Measurements from ENCODE around the gene SYF2. TPM values are rescaled to one million over a fixed set of nuclear protein-coding genes. Genes with fewer than 3 reads are reported as not detected.

SYF2 gene
- polyA plus RNA-seq, 3 donors, result 32.0 to 52.9 (median 45.1) TPM

DNA sequence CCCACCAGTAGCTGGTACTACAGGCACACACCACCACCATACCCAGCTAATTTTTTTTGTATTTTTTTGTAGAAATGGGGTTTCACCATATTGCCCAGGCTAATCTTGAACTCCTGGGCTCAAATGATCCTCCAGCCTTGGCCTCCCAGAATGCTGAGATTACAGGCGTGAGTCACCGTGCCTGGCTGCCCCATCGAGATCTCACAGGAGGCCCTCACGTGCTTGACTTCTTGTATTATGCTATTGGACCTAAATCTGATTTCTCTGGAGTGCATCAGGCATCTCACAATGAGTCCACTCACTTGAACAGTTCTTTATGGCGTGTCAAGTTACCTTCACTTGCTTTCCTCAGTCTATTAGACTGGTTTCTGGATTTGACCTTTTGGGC, 24.3 kb upstream of the SYF2 start:
- Histone ChIP-seq H2AFZ (ENCODE audit: insufficient read depth, low read depth, low read length, poor library complexity, severe bottlenecking) (no peak overlapping the region), H3K27ac (ENCODE audit: low read depth in 1 of 2, low read length in 2 of 2) (no peak overlapping the region), H3K4me3 (replicated peaks in 1 of 3; ENCODE audit: low read depth in 2 of 3, low read length in 3 of 3) (no peak overlapping the region), H3K9me3 (replicated peaks in 1 of 2; ENCODE audit: control insufficient read depth in 1 of 2, insufficient read depth in 1 of 2, low read length in 2 of 2) (no peaks in the 10 kb centered on the region), H3K36me3 (replicated peaks in 1 of 2; ENCODE audit: control insufficient read depth in 1 of 2, insufficient read depth in 2 of 2, low read length in 2 of 2) (peaks cover 0 to 5% of the 10 kb centered on the region in 2 donors), H3K79me2 (ENCODE audit: insufficient read depth, low read length) (peaks cover 3% of the 10 kb centered on the region), H4K20me1 (ENCODE audit: insufficient read depth, low read length) (peaks cover 82% of the 10 kb centered on the region), H3K4me1 (ENCODE audit: control insufficient read depth in 1 of 2, insufficient read depth in 2 of 2, low read length in 2 of 2) (peaks cover 10 to 18% of the 10 kb centered on the region in 2 donors), H3K9ac (ENCODE audit: insufficient read depth, low read length, poor library complexity, severe bottlenecking) (no peak overlapping the region), H3K4me2 (replicated peaks; ENCODE audit: extremely low read depth, low read length, poor library complexity, severe bottlenecking) (no peak overlapping the region), H3K27me3 (ENCODE audit: control insufficient read depth in 2 of 2, insufficient read depth in 2 of 2, low read length in 2 of 2) (no peaks in the 10 kb centered on the region)
- Mint-ChIP-seq H3K4me1 (peaks cover 16% of the 10 kb centered on the region), H3K4me3 (no peak overlapping the region), H3K36me3 (peaks cover 4 to 5% of the 10 kb centered on the region in 2 donors), H3K9me3 (no peaks in the 10 kb centered on the region), H3K27ac (no peak overlapping the region), H3K27me3 (ENCODE audit: low read depth in 3 of 3) (peaks cover 0 to 4% (median 0%) of the 10 kb centered on the region in 3 donors)
- DNase-seq, result peak in 1 of 3 donors; percentile 1
- no peak for TF ChIP-seq CTCF (IDR thresholded peaks at IDR 0.05)
- intact Hi-C loops (cut with micrococcal nuclease), result no loop called here
- 100% methylated on average over 5 of the region's 5 CpGs for WGBS (ENCODE audit: insufficient coverage)

GRCh38 chr1:25255706-25256577, 23.6 kb upstream of the SYF2 start:
- peak in 1 of 3 donors; percentile 1 for DNase-seq
- H3K4me3 ChIP-seq (replicated peaks in 1 of 3; ENCODE audit: low read depth in 2 of 3, low read length in 3 of 3), result no peak overlapping the region
- no peak overlapping the region for H3K9ac ChIP-seq (ENCODE audit: insufficient read depth, low read length, poor library complexity, severe bottlenecking)
- H3K36me3 ChIP-seq (replicated peaks in 1 of 2; ENCODE audit: control insufficient read depth in 1 of 2, insufficient read depth in 2 of 2, low read length in 2 of 2), result peaks cover 0 to 5% of the 10 kb centered on the region in 2 donors
- H2AFZ ChIP-seq (ENCODE audit: insufficient read depth, low read depth, low read length, poor library complexity, severe bottlenecking), result no peak overlapping the region
- Mint-ChIP-seq H3K4me1 (peaks cover 15% of the 10 kb centered on the region), H3K9me3 (no peaks in the 10 kb centered on the region), H3K36me3 (peaks cover 4 to 5% of the 10 kb centered on the region in 2 donors), H3K27me3 (ENCODE audit: low read depth in 3 of 3) (peaks cover 0 to 4% (median 0%) of the 10 kb centered on the region in 3 donors), H3K4me3 (no peak overlapping the region), H3K27ac (no peak overlapping the region)
- WGBS (ENCODE audit: insufficient coverage), result 100% methylated on average over 8 of the region's 18 CpGs
- H3K27ac ChIP-seq (ENCODE audit: low read depth in 1 of 2, low read length in 2 of 2), result no peak overlapping the region
- no peak overlapping the region for H3K4me2 ChIP-seq (replicated peaks; ENCODE audit: extremely low read depth, low read length, poor library complexity, severe bottlenecking)
- no peaks in the 10 kb centered on the region for H3K9me3 ChIP-seq (replicated peaks in 1 of 2; ENCODE audit: control insufficient read depth in 1 of 2, insufficient read depth in 1 of 2, low read length in 2 of 2)
- H3K4me1 ChIP-seq (ENCODE audit: control insufficient read depth in 1 of 2, insufficient read depth in 2 of 2, low read length in 2 of 2), result peaks cover 10 to 15% of the 10 kb centered on the region in 2 donors
- peaks cover 3% of the 10 kb centered on the region for H3K79me2 ChIP-seq (ENCODE audit: insufficient read depth, low read length)
- H4K20me1 ChIP-seq (ENCODE audit: insufficient read depth, low read length), result peaks cover 79% of the 10 kb centered on the region
- no peaks in the 10 kb centered on the region for H3K27me3 ChIP-seq (ENCODE audit: control insufficient read depth in 2 of 2, insufficient read depth in 2 of 2, low read length in 2 of 2)
- TF ChIP-seq CTCF (IDR thresholded peaks at IDR 0.05), result no peak
- intact Hi-C loops (cut with micrococcal nuclease), result no loop called here
